ENCODE data around the gene RTN4R.

- TF ChIP-seq CTCF (IDR thresholded peaks at IDR 0.05) (no peak), NFIC (IDR thresholded peaks at IDR 0.05; ENCODE audit: borderline replicate concordance) (no peak), EP300 (IDR thresholded peaks at IDR 0.05; ENCODE audit: borderline replicate concordance in 1 of 2, low read depth in 1 of 2, low read length in 1 of 2) (no peak), SIN3A (IDR thresholded peaks at IDR 0.05; ENCODE audit: borderline replicate concordance, low read depth, low read length) (no peak), TCF12 (IDR thresholded peaks at IDR 0.05) (no peak)
- TF ChIP-seq, protein P1, sequence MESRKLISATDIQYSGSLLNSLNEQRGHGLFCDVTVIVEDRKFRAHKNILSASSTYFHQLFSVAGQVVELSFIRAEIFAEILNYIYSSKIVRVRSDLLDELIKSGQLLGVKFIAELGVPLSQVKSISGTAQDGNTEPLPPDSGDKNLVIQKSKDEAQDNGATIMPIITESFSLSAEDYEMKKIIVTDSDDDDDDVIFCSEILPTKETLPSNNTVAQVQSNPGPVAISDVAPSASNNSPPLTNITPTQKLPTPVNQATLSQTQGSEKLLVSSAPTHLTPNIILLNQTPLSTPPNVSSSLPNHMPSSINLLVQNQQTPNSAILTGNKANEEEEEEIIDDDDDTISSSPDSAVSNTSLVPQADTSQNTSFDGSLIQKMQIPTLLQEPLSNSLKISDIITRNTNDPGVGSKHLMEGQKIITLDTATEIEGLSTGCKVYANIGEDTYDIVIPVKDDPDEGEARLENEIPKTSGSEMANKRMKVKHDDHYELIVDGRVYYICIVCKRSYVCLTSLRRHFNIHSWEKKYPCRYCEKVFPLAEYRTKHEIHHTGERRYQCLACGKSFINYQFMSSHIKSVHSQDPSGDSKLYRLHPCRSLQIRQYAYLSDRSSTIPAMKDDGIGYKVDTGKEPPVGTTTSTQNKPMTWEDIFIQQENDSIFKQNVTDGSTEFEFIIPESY (IDR thresholded peaks at IDR 0.05; ENCODE audit: borderline replicate concordance, low read depth): no peak
Observed at GRCh38 chr22:20219667-20220628, 48.2 kb downstream of the RTN4R start.
